Naive thymus-derived CD4-positive, alpha-beta T cell (primary cell): ENCODE results near the gene KLHDC8B. TPM values are rescaled to one million over a fixed set of nuclear protein-coding genes. Genes with fewer than 3 reads are reported as not detected.

Source experiments
- ATAC-seq: fragments of 150-1000 bp; cut with Tn5 transposase; 2 replicates; pipeline ENCODE4 v1.10.0; 2021; ENCODE audit warnings: mild to moderate bottlenecking, moderate library complexity
- CTCF ChIA-PET: fragments of 350-600 bp; sonication (Branson Sonifier 250); formaldehyde crosslinking; loops from one replicate; lab custom pipeline; 2021; ENCODE audit warnings: antibody characterized with exemption; lab: Charles Lee
- POLR2A ChIA-PET: fragments of 350-600 bp; sonication (Branson Sonifier 250); formaldehyde crosslinking; loops from one replicate; lab custom pipeline; 2021; ENCODE audit warnings: antibody characterized with exemption, inconsistent platforms; lab: Charles Lee
- DNase-seq, 9 donors: peaks; one replicate each; pipeline versions ENCODE4 v3.0.0 to v3.0.0-alpha.2; 2020 to 2022; ENCODE audit warnings: mixed read lengths in 1 of 9
- H3K27ac ChIP-seq: one replicate; pipeline ENCODE4 v1.7.0; 2013; ENCODE audit warnings: mild to moderate bottlenecking, low read depth, low read length, moderate library complexity
- H3K27me3 ChIP-seq, 2 donors: one replicate each; pipeline ENCODE4 v1.7.0; 2013; ENCODE audit warnings: low read length in 2 of 2, mild to moderate bottlenecking in 2 of 2, moderate library complexity in 2 of 2; ENCODE audit not compliant: control insufficient read depth in 2 of 2, insufficient read depth in 2 of 2
- H3K36me3 ChIP-seq, 3 experiments: 1 replicate in 2 of 3; 2 replicates in 1 of 3; pipeline ENCODE4 v1.7.0; 2013; ENCODE audit warnings: low read length in 3 of 3, mild to moderate bottlenecking in 3 of 3, moderate library complexity in 1 of 3; ENCODE audit not compliant: insufficient read depth in 3 of 3, control insufficient read depth in 2 of 3
- H3K4me1 ChIP-seq, 2 donors: one replicate each; pipeline ENCODE4 v1.7.0; 2013; ENCODE audit warnings: low read length in 2 of 2, mild to moderate bottlenecking in 2 of 2, moderate library complexity in 1 of 2; ENCODE audit not compliant: control insufficient read depth in 2 of 2, insufficient read depth in 2 of 2
- H3K4me3 ChIP-seq: 2 replicates; pipeline ENCODE4 v1.7.0; 2013; ENCODE audit warnings: mild to moderate bottlenecking, low read length
- H3K9me3 ChIP-seq, 3 experiments: 1 replicate in 2 of 3; 2 replicates in 1 of 3; pipeline ENCODE4 v1.7.0; 2013; ENCODE audit warnings: low read length in 3 of 3; ENCODE audit not compliant: control insufficient read depth in 2 of 3
- H3K27ac Mint-ChIP-seq, 9 donors: one replicate each; pipeline ENCODE4 v1.8.0; 2020 to 2022; ENCODE audit warnings: mixed read lengths in 9 of 9, mild to moderate bottlenecking in 8 of 9, moderate library complexity in 5 of 9, inconsistent platforms in 2 of 9
- H3K27me3 Mint-ChIP-seq, 5 donors: one replicate each; pipeline ENCODE4 v1.8.0; 2021 to 2022; ENCODE audit warnings: mixed read lengths in 5 of 5, mild to moderate bottlenecking in 1 of 5
- H3K36me3 Mint-ChIP-seq, 5 donors: one replicate each; pipeline ENCODE4 v1.8.0; 2020 to 2022; ENCODE audit warnings: mixed read lengths in 5 of 5, mild to moderate bottlenecking in 3 of 5, inconsistent platforms in 1 of 5
- H3K4me1 Mint-ChIP-seq, 7 donors: one replicate each; pipeline ENCODE4 v1.8.0; 2020 to 2022; ENCODE audit warnings: mixed read lengths in 7 of 7, mild to moderate bottlenecking in 3 of 7, inconsistent platforms in 1 of 7
- H3K4me3 Mint-ChIP-seq, 10 donors: one replicate each; pipeline ENCODE4 v1.8.0; 2020 to 2022; ENCODE audit warnings: mild to moderate bottlenecking in 10 of 10, mixed read lengths in 10 of 10, moderate library complexity in 6 of 10, inconsistent platforms in 2 of 10
- H3K9me3 Mint-ChIP-seq, 11 donors: one replicate each; pipeline ENCODE4 v1.8.0; 2020 to 2022; ENCODE audit warnings: mixed read lengths in 11 of 11, mild to moderate bottlenecking in 4 of 11, inconsistent platforms in 1 of 11, moderate library complexity in 1 of 11
- intact Hi-C, 2 donors: fragments of 100-400 bp; cut with micrococcal nuclease; formaldehyde crosslinking; loops; one replicate each; pipeline ENCODE4 v1.15.1; 2023
- polyA plus RNA-seq, 2 donors: library from polyadenylated mRNA; unstranded; fragments of 300-500 nt; fragmentation: Illumina TruSeq; gene quantifications; one replicate each; pipeline ENCODE4 v1.2.3, GENCODE V29; 2021
- total RNA-seq, 6 experiments: library from RNA in 5 of 6; stranded (reverse) in 5 of 6; gene quantifications; 1 replicate in 5 of 6; 2 replicates in 1 of 6; pipeline ENCODE4 v1.2.3 and lab custom pipeline; 2021 to 2026

KLHDC8B gene
- total and polyA plus RNA-seq, 7 experiments from 2014 or later: 1.5 to 10.0 (median 5.2) TPM

DNA sequence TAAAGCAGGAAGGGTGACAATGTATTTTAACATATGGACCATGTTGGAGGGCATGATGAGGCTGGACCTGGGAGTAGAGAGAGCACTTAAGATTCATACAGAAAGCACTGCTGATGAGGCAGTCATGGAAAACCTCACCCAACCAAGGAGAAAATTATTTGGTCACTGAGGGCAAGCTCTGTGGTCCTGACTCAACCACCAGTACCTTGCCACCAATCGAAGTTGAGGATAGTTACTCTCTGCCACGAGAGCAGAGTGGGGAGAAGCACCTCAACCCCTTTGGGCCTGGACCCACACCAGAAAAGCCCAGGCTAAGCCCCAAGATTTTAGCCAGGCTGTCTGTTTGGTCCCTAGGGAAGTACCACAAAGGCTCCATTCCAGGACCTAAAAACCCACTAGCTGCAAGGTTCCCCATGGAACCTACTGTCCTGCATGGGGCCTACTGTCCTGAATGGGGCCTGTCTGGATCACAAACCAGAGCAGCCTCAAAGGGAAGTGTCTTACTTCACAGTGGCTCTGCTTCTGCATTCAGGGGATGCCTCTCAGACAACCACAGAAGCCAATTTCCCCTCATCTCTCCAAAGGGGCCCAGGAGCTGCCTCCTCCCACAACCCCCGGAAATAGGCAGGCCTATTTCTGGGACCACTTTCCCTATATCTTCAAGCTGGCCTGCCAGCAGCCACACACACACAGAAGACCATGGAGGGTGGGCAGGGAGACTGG lies 9.4 kb upstream of the KLHDC8B start:
- H3K36me3 Mint-ChIP-seq: peaks cover 0 to 21% (median 5%) of the 10 kb centered on the region in 5 donors
- ATAC-seq (no peak), DNase-seq (no peak)
- peaks cover 0 to 4% (median 0%) of the 10 kb centered on the region in 11 donors for H3K9me3 Mint-ChIP-seq
- peaks cover 14 to 37% (median 27%) of the 10 kb centered on the region in 7 donors for H3K4me1 Mint-ChIP-seq
- no peak overlapping the region for H3K4me3 Mint-ChIP-seq
- H3K27me3 ChIP-seq: no peaks in the 10 kb centered on the region
- peaks cover 10 to 22% of the 10 kb centered on the region in 2 donors for H3K4me1 ChIP-seq
- no peak overlapping the region for H3K4me3 ChIP-seq
- intact Hi-C loops: no loop called here
- H3K9me3 ChIP-seq: no peaks in the 10 kb centered on the region
- peaks cover 0 to 29% (median 0%) of the 10 kb centered on the region in 3 experiments for H3K36me3 ChIP-seq
- no peaks in the 10 kb centered on the region for H3K27me3 Mint-ChIP-seq
- peak overlapping the region in 2 of 9 donors; percentile 24 to 38 for H3K27ac Mint-ChIP-seq
- CTCF ChIA-PET: interaction anchor here (1.9 kb wide), 1 partner anchor 9 kb away, joined by 6 read pairs; the partner anchor contains the start of gene KLHDC8B
- POLR2A ChIA-PET: interaction anchor here (0.5 to 3.6 kb wide), 4 partner anchors 31 to 635 kb away, joined by 3 to 16 read pairs (median 3); partner anchors contain the start of gene QRICH1
- peak overlapping the region; percentile 9 for H3K27ac ChIP-seq

DNA sequence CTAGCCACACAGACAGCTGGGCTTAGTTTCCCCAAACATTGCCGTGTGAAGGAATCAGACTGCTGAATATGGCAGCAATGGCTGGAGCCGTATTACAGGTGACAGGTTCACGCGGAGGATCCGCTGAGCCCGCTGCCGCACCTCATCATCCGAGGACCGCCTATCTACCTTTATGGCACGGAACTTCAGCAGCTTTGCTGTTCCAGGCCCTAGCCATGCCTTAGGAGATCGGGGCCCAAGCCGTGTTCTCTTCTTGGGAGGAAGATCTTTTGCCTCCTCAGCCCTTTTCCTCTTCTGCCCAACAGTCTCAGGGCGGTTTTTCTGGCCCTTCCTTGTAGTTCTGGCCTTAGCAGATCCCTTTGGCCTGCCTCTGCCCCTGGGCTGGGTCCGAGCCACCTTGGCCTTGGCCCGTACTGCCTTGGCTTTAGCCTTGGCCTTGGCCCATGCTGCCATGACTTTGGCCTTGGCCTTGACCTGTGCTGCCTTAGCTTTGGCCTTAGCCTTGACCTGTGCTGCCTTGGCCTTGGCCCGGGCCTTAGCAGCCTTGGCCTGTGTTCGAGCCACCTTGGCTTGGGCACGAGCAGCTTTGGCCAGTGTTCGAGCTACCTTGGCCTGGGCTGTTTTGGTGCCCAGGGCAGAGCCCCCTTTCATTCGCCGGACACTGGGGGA lies 8.5 kb upstream of the KLHDC8B start:
- POLR2A ChIA-PET: interaction anchor here (0.5 to 3.6 kb wide), 4 partner anchors 32 to 120 kb away, joined by 3 to 16 read pairs (median 3); partner anchors contain the start of gene QRICH1
- H3K4me1 Mint-ChIP-seq: peaks cover 14 to 38% (median 27%) of the 10 kb centered on the region in 7 donors
- CTCF ChIA-PET: interaction anchor here (1.9 kb wide), 1 partner anchor 8 kb away, joined by 6 read pairs; the partner anchor contains the start of gene KLHDC8B

GRCh38 chr3:49163609-49164008 lies 7.8 kb upstream of the KLHDC8B start:
- Histone ChIP-seq H3K4me3 (no peak overlapping the region), H3K27ac (no peak overlapping the region), H3K36me3 (peaks cover 0 to 29% (median 0%) of the 10 kb centered on the region in 3 experiments), H3K9me3 (no peaks in the 10 kb centered on the region), H3K27me3 (no peaks in the 10 kb centered on the region), H3K4me1 (peaks cover 10 to 22% of the 10 kb centered on the region in 2 donors)
- H3K9me3 Mint-ChIP-seq: peaks cover 0 to 4% (median 0%) of the 10 kb centered on the region in 11 donors
- intact Hi-C loops: no loop called here
- CTCF ChIA-PET: no interaction called here
- no peak for ATAC-seq
- POLR2A ChIA-PET: interaction anchor here (0.6 to 3.6 kb wide), 2 partner anchors 70 to 121 kb away, joined by 3 to 16 read pairs; partner anchors contain the start of gene QRICH1
- peak overlapping the region in 5 of 9 donors; percentile 12 to 87 (median 37) for H3K27ac Mint-ChIP-seq
- peaks cover 12 to 38% (median 27%) of the 10 kb centered on the region in 7 donors for H3K4me1 Mint-ChIP-seq
- H3K4me3 Mint-ChIP-seq: peak overlapping the region in 4 of 10 donors; percentile 21 to 94 (median 52)
- no peak for DNase-seq
- H3K27me3 Mint-ChIP-seq: no peaks in the 10 kb centered on the region
- peaks cover 0 to 20% (median 5%) of the 10 kb centered on the region in 5 donors for H3K36me3 Mint-ChIP-seq

More for the DNA sequence above, 8.5 kb upstream of the KLHDC8B start:
- Mint-ChIP-seq H3K36me3 (peaks cover 0 to 22% (median 5%) of the 10 kb centered on the region in 5 donors), H3K4me3 (no peak overlapping the region), H3K27ac (peak overlapping the region in 1 of 9 donors; percentile 37), H3K27me3 (no peaks in the 10 kb centered on the region), H3K9me3 (peaks cover 0 to 4% (median 0%) of the 10 kb centered on the region in 11 donors)
- intact Hi-C loops: no loop called here
- ATAC-seq (no peak), DNase-seq (no peak)
- Histone ChIP-seq H3K27me3 (no peaks in the 10 kb centered on the region), H3K4me3 (no peak overlapping the region), H3K4me1 (peaks cover 10 to 22% of the 10 kb centered on the region in 2 donors), H3K27ac (no peak overlapping the region), H3K9me3 (no peaks in the 10 kb centered on the region), H3K36me3 (peaks cover 0 to 29% (median 0%) of the 10 kb centered on the region in 3 experiments)

DNA sequence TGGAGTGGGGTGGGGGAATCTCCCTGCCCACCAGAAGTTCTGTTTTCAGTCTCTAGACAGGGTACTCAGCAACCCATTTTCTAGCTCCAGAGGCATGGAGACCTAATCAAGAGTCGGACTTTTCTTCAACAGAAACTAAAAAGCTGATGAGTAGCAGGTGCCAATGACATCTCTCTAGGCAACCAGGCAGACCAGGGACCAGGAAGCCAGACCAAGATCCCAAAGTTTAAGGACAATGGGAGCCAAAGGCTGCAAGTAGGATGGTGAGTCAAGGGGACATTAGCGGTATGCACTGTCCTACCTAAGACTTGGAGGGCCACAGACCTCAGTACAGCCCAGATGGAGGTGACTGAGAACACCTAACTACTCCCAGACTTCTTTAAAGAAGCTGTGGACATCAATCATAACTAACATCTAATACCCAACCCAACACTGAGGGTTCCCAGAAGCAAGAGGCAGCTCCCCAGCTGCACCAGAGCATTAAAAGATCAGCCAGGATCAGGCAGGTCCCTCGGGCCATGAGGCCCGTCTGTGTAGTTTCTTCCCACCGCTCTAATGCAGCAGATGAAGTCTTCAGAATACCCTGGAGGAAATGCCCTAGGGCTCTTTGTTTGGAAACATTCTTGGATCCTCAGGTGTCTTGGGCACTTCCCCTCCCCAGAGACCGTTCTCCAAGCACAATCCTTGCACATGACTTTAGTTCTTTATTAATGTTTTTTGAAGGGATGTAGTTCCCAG lies 6.2 kb upstream of the KLHDC8B start:
- H3K36me3 ChIP-seq: peaks cover 0 to 29% (median 0%) of the 10 kb centered on the region in 3 experiments
- Mint-ChIP-seq H3K9me3 (peaks cover 0 to 4% (median 0%) of the 10 kb centered on the region in 11 donors), H3K4me3 (peak overlapping the region; percentile 88 to 96 (median 92)), H3K27ac (peak overlapping the region; percentile 87 to 96 (median 93)), H3K27me3 (no peaks in the 10 kb centered on the region), H3K36me3 (peaks cover 0 to 20% (median 5%) of the 10 kb centered on the region in 5 donors), H3K4me1 (peaks cover 13 to 43% (median 33%) of the 10 kb centered on the region in 7 donors)
- ChIA-PET POLR2A (interaction anchor here (0.7 to 3.8 kb wide), 11 partner anchors 45 to 1340 kb away, joined by 3 to 20 read pairs (median 4); partner anchors contain the start of genes DALRD3, QRICH1, SLC25A20 and USP19), CTCF (interaction anchor here (0.6 to 1.8 kb wide), 3 partner anchors 71 to 264 kb away, joined by 3 to 6 read pairs (median 5); partner anchors contain the start of genes NICN1 and QRICH1)
- no peak for DNase-seq
- peak overlapping the region; percentile 58 for H3K4me3 ChIP-seq
- H3K27me3 ChIP-seq: no peaks in the 10 kb centered on the region
- peaks cover 10 to 22% of the 10 kb centered on the region in 2 donors for H3K4me1 ChIP-seq
- ATAC-seq: no peak
- H3K27ac ChIP-seq: peak overlapping the region; percentile 79
- no peaks in the 10 kb centered on the region for H3K9me3 ChIP-seq
- intact Hi-C loops: loop anchor here in 1 of 2 donors (5.0 kb wide), 1 partner anchor 608 kb away; the partner anchor contains the start of gene PFKFB4

- H3K9me3 Mint-ChIP-seq: peaks cover 0 to 4% (median 0%) of the 10 kb centered on the region in 11 donors
- peak within 1 kb of the TSS; percentile 79 for H3K27ac ChIP-seq
- peaks cover 0 to 29% (median 0%) of the 10 kb centered on the region in 3 experiments for H3K36me3 ChIP-seq
- no peaks in the 10 kb centered on the region for H3K9me3 ChIP-seq
- POLR2A ChIA-PET: interaction anchor here (1.0 to 3.8 kb wide), 11 partner anchors 45 to 1341 kb away, joined by 3 to 20 read pairs (median 5); partner anchors contain the start of genes DALRD3, QRICH1, USP19 and USP4
- H3K27me3 ChIP-seq: no peaks in the 10 kb centered on the region
- H3K4me1 ChIP-seq: peaks cover 16 to 29% of the 10 kb centered on the region in 2 donors
- CTCF ChIA-PET: interaction anchor here (0.6 to 1.8 kb wide), 3 partner anchors 13 to 263 kb away, joined by 3 to 6 read pairs (median 5); partner anchors contain the start of genes NICN1 and QRICH1
- peaks cover 16 to 51% (median 42%) of the 10 kb centered on the region in 7 donors for H3K4me1 Mint-ChIP-seq
- H3K27me3 Mint-ChIP-seq: no peaks in the 10 kb centered on the region
- intact Hi-C loops: loop anchor here (1.0 to 5.0 kb wide), 6 partner anchors 45 to 609 kb away; partner anchors contain the start of genes QRICH1 (in 2 of the 2), USP19 (in 2 of the 2), PFKFB4 (in 1 of the 2) and QARS1 (in 1 of the 2)
- peak within 1 kb of the TSS; percentile 87 to 96 (median 93) for H3K27ac Mint-ChIP-seq
- peaks cover 0 to 20% (median 5%) of the 10 kb centered on the region in 5 donors for H3K36me3 Mint-ChIP-seq
- DNase-seq (peak; percentile 63 to 82 (median 72)), ATAC-seq (peak; percentile 85)
- peak within 1 kb of the TSS; percentile 89 to 96 (median 92) for H3K4me3 Mint-ChIP-seq
- H3K4me3 ChIP-seq: peak within 1 kb of the TSS; percentile 58
These were observed 5.3 kb upstream of the KLHDC8B start, which contains the start of gene CCDC71 for GRCh38 chr3:49165771-49166751. Gene CCDC71 (minus strand): TSS chr3:49166331. CDS start chr3:49164208, 2,123 bp downstream.
